Activated CD8-positive, alpha-beta memory T cell treated with anti-CD3 and anti-CD28 coated beads, Interleukin-2, amount 50 U/mL, for 4 hours (primary cell): Measurements from ENCODE around the gene EPHB2.
"Not testable (repeated sequence)": the region's sequence is repeated elsewhere in the genome, so short reads cannot be mapped to it uniquely, and the experiment has no call there.

ENCODE experiments used
- DNase-seq: peaks from one replicate; pipeline ENCODE4 v3.0.0-alpha.2; 2020

Gene EPHB2

DNA sequence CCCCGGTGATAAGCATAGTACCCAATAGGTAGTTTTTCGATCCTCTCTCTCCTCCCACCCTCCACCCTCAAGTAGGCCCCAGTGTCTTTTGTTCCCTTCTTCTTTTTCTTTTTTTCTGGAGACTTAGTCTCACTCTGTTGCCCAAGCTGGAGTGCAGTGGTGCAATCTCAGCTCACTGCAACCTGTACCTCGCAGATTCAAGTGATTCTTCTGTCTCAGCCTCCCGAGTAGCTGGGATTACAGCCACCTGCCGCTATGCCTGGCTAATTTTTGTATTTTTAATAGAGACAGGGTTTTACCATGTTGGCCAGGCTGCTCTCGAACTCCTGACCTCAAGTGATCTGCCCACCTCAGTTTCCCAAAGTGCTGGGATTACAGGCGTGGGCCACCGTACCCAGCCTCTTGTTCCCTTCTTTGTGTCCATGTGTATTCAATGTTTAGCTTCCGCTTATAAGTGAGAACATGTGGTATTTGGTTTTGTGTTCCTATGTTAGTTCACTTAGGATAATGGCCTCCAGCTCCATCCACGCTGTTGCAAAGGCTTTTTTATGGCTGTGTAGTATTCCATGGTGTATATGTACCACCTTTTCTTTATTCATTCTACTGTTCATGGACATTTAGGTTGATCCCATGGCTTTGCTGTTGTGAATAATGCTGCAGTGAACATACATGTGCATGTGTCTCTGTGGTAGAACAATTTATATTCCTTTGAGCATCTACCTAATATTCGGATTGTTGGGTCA lies 133.0 kb downstream of the EPHB2 start:
- DNase-seq, result not testable (repeated sequence)

DNA sequence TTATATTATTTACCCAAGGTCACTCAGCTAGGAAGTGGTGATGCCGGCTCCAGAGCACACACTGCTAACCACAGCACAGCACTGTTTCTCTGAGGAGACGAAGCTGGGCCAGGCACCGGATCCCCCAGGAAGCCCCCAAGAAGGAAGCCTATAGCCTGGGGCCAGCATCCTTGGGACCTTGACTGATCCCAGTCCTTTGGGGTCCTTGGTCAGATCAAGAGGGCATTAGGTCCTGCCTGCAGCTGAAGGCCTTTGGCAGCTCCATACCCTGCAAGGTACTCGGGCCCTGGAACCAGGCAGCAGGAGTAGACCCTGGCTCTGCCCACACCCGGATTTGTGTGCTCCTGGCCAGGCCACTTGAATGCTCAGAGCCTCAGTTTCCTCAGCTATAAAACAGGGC lies 134.0 kb downstream of the EPHB2 start:
- DNase-seq, result no peak

DNA sequence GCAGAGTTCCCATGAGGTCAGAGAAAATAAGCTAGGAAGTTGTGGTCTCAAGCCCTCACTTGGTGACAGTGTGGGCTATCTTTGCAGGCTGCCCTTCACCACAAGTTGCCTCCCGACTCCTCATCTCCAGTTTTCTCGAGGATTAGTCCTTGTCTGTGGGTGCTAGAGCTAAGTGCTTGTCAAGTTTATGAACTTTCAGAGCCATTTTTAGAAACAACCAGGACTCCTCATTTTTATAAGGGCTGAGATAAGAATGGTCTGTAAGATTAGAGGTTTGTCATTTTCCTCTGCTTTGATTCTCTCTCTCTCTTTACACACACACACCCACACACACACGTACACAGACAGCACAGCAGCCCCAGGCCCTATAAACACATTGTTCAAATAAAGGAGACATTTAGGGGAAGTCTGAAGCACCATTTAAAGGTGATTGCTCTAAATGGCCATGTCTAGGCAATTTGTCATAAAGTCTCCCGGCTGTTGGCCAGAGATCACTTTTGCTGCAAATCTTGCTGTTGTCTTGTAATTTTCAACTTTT lies 134.8 kb downstream of the EPHB2 start:
- no peak for DNase-seq

DNA sequence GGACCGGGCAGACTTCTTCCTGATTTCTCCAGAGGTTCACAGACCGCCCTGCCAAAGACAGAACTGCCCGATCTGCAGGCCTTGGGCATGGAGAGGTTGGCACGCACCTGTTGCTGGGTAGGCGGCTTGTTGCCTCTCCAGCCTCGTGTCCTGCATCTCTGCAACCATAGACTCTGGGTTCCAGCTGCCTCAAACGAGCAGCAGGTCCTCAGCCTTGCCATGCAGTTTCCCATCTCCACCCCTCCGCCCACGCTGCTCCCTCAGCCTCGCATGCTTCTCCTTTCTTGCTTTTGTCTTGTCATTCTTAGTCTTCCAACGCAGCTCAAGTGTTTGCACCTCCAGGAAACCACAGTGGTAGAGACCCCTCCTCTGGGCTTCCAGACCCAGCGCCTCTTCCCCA lies 135.8 kb downstream of the EPHB2 start:
- no peak for DNase-seq

DNA sequence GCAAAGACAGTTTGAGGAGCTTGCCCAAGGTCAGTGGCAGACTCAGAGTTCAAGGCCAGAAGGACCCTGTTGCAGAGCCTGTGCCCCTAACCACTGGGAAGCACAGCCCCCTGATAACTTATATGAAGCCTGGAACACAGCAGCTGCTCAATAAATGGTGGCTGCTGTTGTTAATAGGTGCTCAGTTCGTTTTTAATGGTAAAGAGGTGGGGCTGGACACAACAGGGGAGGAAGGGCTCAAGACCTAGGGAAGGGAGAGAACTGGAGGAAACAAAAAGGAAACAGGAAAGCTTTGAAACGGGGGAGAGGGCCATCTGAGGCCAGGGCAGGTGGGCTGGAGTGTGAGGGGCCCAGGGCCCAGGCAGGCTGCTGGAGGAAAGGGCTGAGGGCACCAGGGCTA lies 136.6 kb downstream of the EPHB2 start:
- no peak for DNase-seq

DNA sequence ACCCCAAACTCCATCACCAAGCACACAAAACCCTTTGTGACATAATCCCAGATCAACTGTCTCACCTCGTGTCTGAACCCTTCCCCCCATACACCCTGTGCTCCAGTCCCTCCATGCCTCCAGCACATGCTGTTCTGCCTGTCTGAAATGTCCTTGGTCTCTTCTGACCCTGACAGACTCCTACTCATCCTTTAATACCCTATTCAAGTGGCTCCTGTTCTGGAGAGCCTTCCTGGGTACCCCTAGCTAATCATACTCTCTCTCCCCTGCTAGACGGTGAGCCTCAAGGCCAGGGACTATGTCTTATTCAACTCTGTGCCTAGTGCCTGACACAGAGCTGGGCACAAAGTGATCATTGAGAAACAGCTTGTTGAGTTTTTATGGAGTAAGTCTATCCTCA lies 137.1 kb downstream of the EPHB2 start:
- no peak for DNase-seq

DNA sequence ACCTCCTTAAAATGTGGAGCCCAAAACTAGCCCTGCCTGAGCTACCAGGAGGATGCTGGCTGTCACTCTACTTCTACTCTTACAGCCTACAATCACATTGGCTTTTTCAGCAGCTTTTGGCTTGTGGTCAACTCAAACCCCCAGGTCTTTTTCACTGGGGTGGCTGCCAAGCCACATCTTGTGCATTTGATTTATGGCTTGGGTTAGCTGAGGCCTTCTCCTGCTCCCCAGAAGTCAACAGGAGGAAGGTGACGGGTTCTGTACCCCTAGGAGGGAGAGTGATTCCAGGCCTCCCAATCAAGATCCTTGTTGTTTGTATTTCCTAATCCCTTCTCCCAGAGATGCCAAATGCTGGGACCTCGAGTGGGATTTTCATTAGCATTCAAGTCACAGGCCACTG lies 137.8 kb downstream of the EPHB2 start:
- DNase-seq, result no peak

DNA sequence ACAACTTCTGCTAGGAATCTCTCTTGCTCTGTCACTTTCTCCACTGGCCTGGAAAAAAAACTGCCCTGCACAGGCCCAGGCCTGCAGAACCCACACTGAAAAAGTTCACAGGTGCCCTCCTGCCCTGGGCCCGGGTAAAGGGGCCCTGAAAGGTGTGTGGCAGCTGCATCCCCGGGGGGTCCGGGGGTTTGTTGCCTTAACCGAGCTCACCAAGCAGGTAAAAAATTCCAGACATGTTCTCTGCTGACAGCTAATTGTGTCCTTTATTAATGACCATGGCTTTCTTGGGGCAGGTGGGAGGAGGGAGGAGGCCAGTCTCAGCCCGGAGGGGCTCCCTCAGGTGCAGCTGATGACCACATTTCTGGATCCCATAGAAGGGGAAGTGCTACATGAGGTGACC lies 139.1 kb downstream of the EPHB2 start:
- no peak for DNase-seq

DNA sequence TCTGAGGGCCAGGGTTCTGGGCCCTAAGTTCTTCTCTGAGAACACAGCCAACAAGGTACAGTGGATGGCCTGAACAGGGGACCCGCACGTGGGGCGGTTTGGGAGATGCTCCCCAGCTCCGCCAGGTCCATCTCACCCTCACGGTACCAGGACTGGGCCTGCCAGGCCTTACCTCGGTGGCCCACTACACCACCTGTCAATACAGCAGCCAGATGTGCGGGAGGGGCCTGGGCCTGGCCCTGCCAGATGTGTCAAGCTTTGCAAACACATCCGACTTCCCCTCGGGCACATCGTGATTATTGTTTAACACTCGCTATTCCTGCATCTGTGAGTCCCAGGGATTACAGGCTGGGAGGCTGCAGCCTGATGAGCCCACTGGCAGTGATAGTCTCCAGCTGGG lies 139.6 kb downstream of the EPHB2 start:
- no peak for DNase-seq

DNA sequence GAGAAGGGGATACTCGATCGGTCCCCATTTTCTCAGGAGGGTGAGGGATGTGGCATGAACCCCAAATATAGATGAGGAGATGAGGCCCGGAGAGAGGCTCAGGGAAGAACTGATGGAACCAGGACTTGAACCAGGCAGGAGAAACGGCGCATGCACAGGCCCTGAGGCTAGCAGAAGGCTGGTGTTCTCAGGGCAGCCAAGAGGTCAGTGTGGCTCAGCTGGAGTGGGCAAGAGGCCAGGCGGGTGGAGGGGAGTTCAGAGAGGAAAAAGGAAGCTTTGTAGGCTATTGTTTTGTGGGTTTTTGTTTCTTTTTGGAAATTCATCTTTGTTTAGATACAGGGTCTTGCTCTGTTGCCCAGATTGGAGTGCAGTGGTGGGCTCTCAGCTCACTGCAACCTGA lies 140.0 kb downstream of the EPHB2 start:
- DNase-seq, result no peak

DNA sequence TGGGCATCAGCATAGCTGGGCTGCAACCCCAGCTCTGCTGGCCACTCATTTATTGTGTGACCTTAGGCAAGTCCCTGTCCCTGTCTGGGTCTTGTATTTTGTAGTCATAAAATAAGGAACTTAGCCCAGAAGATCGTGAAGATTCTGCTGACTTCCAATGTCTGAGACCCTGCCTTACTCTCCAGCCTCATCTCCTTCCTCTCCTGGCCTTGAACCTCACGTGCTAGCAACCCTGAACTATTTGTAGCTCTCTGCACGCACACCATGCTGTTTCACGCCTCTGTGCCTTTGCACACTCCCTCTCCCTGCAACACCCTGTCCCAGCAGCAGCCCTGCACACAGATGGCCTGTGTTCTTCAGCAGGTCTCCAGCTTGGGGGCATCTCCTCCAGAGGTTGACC lies 140.9 kb downstream of the EPHB2 start:
- no peak for DNase-seq

DNA sequence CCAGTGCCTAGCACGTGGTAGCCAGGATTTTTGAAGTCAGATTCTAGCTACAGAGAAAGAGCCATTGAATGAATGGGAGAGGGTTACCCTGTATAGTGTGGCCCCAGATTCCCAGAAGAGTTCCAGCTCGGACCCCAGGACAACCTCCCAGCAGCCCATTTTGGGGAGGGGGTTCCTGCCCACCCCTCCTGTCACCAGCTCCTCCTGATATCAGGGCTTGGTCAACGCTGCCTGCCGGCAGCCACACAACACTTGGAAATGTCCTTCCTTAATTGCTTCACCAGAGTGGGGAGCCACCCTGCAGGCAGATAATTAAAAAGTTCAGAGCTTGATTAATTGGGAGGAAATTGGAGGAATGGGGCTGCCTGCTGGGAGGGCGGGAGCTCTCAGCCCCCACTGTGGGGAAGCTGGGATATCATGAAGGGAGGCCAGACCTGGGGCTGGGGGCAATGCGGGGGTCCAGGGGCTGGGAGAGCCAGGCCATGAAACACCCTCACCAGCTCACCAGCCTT lies 141.6 kb downstream of the EPHB2 start:
- no peak for DNase-seq

DNA sequence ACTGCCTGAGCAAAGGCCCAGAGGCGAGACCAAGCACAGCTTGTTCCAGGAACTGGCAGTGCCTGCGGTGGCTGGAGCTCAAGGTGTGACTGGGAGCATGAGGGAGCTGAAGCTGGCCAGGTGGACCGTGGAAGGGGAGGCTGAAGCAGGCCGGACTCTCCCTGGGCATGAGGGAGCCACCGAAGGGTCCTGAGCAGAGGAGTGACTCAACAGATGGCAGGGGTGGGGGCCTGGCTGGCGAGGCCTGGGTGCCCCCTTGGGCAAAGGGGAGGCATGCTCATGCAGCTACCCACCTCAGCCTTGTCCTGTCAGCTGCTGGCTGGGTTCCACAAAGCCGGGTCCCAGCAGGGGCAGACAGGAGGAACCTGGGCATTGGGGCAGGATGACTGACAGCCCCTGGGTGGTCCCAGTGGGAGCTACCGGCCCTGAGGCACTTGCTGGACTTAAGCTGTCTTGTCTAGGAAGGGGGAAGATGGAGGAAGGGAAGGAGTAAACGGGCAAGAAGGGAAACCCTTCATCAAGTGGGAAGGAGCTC lies 143.1 kb downstream of the EPHB2 start:
- no peak for DNase-seq

DNA sequence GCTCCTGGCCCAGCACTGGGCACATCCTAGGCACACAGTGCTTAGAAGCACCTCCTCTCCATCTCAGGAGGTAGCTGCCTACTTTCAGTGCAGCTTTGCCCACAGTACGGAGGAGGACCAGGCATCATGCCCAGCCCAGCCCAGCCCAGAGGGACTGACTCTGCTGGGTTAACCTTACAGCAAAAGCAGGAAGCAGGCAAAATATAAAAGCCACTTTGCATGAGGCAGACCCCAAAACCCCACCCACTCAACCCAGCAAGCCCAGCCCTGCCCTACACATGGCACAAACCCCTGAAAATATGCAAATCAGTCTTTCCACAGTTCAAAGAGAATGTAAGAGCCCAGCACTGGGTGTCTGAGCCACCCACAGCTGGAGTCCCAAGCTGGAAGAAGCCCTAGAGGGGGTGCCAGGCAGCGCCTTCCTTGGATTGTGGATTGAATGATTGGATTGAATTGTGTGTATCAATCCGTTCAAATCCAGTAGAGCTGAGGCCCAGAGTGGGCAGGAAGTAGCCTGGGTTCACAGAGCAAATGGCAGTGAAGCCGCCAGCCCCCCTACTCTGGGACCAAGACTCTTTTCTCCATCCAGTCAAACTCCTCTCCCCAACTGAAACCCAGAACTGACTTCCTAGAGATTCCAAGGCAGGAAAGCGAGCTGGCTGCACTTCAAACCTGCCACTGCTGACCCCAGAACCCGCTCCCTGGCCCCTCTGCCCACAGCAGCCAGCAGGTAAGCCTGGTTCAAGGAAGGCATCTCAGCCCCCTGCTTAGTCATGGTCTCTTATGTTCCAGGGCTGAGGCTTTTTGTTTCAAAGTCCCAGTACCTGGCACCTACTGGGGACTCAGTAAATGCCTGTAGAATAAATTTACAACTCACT lies 144.3 kb downstream of the EPHB2 start:
- DNase-seq, result no peak

DNA sequence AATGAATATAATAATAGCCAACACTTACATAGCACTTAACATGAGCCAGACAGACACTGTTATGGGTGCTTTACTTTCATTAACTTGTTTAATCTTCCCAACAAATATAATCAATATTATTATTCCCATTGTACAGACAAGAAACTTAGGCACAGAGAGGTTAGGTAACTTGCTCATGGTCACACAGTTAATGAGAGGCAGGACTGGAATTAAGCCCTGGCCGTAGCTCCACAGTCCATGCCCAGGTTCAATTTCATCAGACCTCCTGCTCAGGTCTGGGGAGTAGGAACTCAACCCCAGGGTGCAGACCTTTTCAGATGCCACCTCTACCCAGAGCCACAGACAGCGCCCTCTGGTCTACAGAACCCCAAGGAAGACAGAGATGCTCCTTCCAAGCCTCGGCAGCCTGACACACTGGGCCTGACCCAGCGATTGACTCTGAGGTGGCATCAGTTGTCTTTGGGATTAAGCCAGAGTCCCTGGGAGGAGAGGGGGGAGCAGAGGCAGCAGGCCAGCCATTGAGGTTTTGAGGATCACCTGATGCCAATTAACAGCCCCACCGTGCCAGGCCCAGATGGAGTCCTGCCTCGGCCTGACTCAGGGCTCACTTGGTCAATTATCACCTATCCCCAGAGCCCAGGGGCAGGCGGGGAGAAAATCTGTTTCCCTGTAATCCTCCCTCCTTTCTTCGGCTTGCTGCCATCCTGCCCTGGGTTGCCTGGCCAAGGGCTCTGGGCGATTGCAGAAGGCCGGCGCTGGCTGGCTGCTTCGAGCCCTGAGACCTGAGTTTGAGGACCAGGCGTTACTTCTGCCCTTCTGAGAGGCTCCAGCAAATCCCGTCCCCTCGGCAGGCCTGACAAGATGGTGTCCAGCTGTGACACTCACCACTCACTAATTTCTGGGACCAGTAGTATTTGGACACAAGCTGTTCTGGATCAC lies 145.3 kb downstream of the EPHB2 start:
- no peak for DNase-seq

DNA sequence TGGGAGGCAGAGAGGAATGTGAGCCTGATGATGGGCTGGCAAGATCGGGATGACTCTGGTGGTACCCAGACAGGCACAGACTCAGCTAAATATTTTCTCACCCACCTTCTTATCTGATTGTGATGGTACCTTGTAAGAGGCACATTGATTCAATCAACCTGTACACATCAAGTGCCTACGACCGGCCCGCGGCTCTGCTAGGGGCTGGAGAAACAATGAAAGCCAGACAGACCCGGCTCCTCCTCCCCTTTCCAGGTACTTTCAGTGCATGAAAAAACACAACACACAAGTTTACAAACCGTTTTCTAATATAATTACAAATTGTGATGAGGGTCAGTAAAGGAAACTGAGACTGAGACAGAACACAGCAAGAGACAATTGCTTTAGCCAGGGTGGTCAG lies 147.0 kb downstream of the EPHB2 start:
- no peak for DNase-seq

DNA sequence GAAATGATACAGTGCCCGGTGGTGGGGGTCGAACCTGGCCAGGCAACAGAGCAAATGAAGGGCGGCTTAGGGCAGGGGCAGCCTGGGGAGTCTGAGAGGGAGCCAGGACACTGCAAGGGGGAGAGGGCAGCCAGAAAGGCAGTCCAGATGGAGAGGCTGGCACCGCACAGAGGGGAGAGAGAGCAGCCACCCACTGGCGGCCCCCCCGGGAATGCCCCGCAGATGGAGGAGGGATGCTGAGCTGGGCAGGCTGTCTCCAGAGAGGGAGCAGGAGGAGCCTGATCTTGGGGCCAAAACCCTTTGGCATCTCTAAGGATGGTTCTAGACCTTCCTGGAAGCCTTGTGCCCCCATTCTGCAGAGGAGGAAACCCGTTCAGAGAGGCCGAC lies 149.8 kb downstream of the EPHB2 start:
- no peak for DNase-seq

DNA sequence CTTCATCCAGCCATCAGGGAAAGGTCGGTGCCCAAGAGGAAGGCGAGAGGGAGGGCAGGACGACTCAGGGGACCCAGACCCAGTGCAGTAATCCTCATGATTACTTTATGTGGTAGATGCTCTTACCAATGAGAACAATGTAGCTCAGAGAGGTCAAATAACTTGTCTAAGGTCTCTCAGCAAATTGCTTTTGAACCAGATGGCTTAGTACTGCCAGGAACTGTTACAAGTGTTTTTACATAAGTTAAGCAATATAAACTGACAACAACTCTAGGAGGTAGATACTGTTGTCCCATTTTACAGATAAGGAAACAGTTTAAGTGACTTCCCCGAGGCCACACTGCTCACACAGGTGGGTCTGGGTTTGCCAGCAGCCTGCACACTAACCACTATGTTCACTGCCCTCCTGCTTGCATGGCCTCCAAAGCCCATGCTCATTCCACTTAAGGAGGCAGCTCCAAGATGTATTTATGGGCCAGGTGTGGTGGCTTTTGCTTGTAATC lies 150.3 kb downstream of the EPHB2 start:
- no peak for DNase-seq

DNA sequence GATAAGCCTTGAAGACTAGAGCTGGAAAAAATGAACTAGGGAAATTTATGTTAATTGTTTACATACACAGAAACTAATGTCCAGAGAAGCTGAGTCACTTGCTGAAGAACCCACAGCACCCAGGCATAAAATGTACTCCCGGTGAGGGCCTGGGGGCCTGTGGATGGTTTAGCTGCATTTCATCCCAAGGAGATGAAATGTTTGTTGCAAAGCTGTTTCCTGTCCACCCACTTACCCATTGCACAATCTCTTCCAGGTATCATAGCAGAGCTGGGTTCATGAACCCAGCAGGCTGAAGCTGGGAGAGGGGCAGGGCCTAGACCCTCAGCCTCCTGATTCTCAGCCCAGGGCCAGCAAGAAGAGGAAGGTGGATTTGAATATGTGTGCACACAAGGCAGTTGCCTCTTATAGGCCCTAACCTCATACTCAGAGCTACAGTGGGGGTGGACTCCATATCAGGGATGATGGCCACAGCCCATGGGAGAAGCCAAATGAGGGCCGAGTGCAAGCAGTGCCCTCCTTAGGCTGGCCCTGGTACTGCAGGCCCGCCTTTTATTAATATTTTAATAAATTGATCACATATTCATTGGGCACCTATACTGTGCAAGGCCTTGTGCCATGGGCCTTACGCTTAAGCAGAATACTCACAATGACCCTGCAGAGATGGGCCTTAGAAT lies 151.3 kb downstream of the EPHB2 start:
- DNase-seq, result no peak

DNA sequence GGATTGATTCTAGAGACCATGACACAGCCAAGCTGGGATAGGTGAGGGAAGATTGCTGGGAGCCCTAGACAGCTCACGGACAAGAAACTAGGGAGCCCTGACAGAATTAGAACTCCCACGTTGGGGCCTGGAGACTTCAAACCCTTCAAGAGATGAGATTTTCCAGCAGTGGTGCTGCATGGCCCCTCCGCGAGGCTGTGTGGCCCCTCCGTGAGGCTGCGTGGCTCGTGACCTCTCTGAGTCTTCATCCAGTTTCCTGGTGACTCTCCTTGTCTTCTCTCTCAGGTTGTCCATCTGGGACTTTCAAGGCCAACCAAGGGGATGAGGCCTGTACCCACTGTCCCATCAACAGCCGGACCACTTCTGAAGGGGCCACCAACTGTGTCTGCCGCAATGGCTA lies 152.1 kb downstream of the EPHB2 start:
- DNase-seq, result no peak

DNA sequence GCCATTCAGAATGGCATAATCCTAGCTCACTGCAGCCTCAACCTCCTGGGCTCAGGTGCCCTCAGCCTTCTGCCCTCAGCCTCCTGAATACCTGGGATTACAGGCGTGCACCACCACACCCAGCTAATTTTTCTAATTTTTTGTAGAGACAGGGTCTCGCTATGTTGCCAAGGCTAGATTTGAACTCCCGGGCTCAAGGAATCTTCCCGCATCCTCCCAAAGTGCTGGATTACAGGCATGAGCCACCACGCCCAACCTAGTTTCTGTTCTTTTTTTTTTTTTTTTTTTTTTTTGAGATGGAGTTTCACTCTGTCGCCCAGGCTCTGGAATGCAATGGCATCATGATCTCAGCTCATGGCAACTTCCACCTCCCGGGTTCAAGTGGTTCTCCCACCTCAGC lies 153.1 kb downstream of the EPHB2 start:
- no peak for DNase-seq

DNA sequence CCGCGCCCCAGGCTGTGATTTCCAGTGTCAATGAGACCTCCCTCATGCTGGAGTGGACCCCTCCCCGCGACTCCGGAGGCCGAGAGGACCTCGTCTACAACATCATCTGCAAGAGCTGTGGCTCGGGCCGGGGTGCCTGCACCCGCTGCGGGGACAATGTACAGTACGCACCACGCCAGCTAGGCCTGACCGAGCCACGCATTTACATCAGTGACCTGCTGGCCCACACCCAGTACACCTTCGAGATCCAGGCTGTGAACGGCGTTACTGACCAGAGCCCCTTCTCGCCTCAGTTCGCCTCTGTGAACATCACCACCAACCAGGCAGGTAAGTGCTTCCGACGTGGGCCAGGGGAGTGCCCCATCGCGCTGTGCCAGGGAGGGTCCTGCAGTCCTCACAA lies 154.2 kb downstream of the EPHB2 start:
- no peak for DNase-seq
